Activated naive CD8-positive, alpha-beta T cell (primary cell): Measurements from ENCODE around the gene NPTX1.

Experiments
- H3K27ac Mint-ChIP-seq: one replicate; pipeline ENCODE4 v1.8.0; 2021; ENCODE audit warnings: mixed read lengths
- H3K27me3 Mint-ChIP-seq: one replicate; pipeline ENCODE4 v1.8.0; 2021; ENCODE audit warnings: mixed read lengths
- H3K36me3 Mint-ChIP-seq: one replicate; pipeline ENCODE4 v1.8.0; 2021; ENCODE audit warnings: mixed read lengths
- H3K4me1 Mint-ChIP-seq: one replicate; pipeline ENCODE4 v1.8.0; 2021; ENCODE audit warnings: low read depth, mixed read lengths
- H3K4me3 Mint-ChIP-seq: one replicate; pipeline ENCODE4 v1.8.0; 2021; ENCODE audit warnings: mild to moderate bottlenecking, mixed read lengths
- H3K9me3 Mint-ChIP-seq: one replicate; pipeline ENCODE4 v1.8.0; 2021; ENCODE audit warnings: low read depth, mixed read lengths

NPTX1 gene

GRCh38 chr17:80426671-80427326 lies 49.6 kb downstream of the NPTX1 start:
- Mint-ChIP-seq H3K9me3 (no peaks in the 10 kb centered on the region), H3K27ac (no peak overlapping the region), H3K4me1 (peaks cover 6% of the 10 kb centered on the region), H3K36me3 (no peaks in the 10 kb centered on the region), H3K4me3 (no peak overlapping the region), H3K27me3 (no peaks in the 10 kb centered on the region)

DNA sequence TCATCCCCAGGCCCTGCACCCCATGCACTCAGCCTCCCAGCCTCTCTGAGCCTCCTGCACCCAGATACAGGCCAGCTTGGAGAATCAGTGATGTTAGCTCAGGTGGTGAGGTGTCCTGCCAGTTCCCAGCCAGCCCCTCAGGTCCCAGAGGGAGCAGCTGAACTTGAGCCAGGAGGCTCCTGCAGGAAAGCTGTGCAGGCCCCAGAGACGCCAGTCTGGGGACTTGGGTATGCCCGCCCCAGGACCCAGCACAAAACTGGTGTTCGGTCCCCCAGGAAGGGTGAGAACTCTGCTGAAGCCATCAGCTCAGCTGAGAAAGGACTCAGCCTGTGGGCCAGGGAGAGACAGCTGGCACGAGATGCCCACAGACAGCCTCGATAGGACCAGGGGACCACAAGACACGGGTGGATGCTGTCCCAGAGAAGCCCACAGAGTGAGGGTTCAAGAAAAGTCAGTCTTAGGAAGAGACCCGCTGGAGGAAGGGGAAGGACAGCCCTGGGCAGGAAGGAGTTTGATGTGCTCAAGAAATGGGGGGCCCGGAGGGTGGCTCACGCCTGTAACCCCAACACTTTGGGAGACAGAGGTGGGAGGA lies 50.5 kb downstream of the NPTX1 start:
- Mint-ChIP-seq H3K27me3 (no peaks in the 10 kb centered on the region), H3K36me3 (no peaks in the 10 kb centered on the region), H3K4me3 (no peak overlapping the region), H3K27ac (no peak overlapping the region), H3K9me3 (no peaks in the 10 kb centered on the region), H3K4me1 (peaks cover 6% of the 10 kb centered on the region)

- no peak overlapping the region for H3K4me3 Mint-ChIP-seq
- no peaks in the 10 kb centered on the region for H3K27me3 Mint-ChIP-seq
- no peak overlapping the region for H3K27ac Mint-ChIP-seq
- H3K36me3 Mint-ChIP-seq: no peaks in the 10 kb centered on the region
- peaks cover 6% of the 10 kb centered on the region for H3K4me1 Mint-ChIP-seq
- H3K9me3 Mint-ChIP-seq: no peaks in the 10 kb centered on the region
These were observed 51.3 kb downstream of the NPTX1 start for GRCh38 chr17:80424878-80425765.

DNA sequence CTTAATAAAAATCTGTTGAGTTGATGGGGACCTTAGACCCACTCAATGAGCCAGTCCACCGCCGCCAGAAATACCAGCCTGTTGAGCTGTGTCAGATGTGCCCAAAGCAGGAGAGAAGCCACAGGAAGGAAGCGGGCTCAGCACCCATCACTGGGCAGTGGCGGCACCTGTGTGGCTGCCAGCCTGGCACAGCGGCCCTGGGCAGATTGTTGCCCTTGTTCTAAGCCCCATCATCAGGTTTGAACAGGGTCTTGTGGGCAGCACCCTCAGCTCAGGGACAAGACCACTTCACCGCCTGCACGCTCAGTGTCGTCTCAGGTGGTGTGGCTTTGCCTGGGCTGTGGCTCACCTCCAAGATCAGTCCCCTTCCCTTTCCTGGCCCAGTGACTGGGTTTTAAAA lies 52.1 kb downstream of the NPTX1 start:
- H3K27ac Mint-ChIP-seq: no peak overlapping the region
- H3K4me3 Mint-ChIP-seq: no peak overlapping the region
- peaks cover 2% of the 10 kb centered on the region for H3K36me3 Mint-ChIP-seq
- no peaks in the 10 kb centered on the region for H3K27me3 Mint-ChIP-seq
- no peaks in the 10 kb centered on the region for H3K9me3 Mint-ChIP-seq
- peaks cover 6% of the 10 kb centered on the region for H3K4me1 Mint-ChIP-seq

DNA sequence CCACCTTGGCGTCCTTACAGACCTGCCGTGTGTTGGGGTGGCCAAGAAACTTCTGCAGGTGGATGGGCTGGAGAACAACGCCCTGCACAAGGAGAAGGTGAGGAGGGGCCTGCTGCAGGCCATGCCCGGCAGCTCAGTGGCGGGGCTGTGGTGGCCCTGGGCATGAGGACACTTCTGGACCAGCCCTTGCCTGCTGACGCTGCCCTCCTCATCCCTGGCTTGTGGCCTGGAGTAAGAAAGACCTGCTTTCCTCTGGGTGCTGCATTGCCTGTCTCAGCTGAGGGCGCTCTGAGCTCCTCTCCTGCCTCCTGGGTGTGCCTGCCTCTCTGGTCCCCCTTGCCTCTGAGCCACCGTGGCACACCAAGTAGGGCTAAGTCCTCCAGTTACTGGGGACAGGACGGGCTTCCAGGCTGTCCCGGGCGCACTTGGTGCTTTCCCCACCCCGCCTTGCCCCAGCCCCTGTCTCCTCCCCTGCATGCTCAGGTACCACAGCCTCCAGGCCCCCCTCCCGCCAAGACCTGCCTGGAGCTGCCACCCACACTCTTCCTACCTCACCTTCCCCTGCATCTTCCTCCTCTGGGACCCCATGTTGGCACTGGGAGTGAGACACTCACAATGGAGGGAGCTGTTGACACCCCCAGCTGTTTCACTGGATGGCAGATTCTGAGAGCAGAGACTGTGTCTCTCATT lies 52.7 kb downstream of the NPTX1 start:
- H3K27ac Mint-ChIP-seq: no peak overlapping the region
- peaks cover 2% of the 10 kb centered on the region for H3K36me3 Mint-ChIP-seq
- no peak overlapping the region for H3K4me3 Mint-ChIP-seq
- H3K4me1 Mint-ChIP-seq: peaks cover 6% of the 10 kb centered on the region
- H3K9me3 Mint-ChIP-seq: no peaks in the 10 kb centered on the region
- no peaks in the 10 kb centered on the region for H3K27me3 Mint-ChIP-seq

GRCh38 chr17:80422981-80423380 lies 53.4 kb downstream of the NPTX1 start:
- Mint-ChIP-seq H3K4me1 (peaks cover 6% of the 10 kb centered on the region), H3K4me3 (no peak overlapping the region), H3K9me3 (no peaks in the 10 kb centered on the region), H3K27me3 (no peaks in the 10 kb centered on the region), H3K27ac (no peak overlapping the region), H3K36me3 (peaks cover 2% of the 10 kb centered on the region)

DNA sequence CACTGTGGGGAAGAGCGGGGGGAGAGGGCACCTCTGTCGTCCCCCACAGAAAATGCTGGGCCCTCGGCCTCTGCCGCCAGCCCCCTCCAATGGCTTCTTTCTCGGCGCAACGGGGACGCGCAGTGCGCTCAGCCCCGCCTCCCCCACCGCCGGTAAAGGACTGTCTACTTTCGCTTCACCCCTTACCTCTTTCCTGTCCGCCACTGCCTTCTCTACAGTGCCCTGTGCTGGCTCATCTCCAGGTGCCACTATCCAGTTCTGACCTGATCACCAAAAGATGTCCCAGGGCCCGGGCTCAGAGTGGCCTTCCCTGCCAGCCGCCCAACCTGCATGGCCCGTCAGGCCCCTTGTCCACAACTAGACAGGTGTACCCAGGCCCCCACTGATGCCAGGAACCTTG lies 54.1 kb downstream of the NPTX1 start:
- no peaks in the 10 kb centered on the region for H3K9me3 Mint-ChIP-seq
- peaks cover 7% of the 10 kb centered on the region for H3K4me1 Mint-ChIP-seq

DNA sequence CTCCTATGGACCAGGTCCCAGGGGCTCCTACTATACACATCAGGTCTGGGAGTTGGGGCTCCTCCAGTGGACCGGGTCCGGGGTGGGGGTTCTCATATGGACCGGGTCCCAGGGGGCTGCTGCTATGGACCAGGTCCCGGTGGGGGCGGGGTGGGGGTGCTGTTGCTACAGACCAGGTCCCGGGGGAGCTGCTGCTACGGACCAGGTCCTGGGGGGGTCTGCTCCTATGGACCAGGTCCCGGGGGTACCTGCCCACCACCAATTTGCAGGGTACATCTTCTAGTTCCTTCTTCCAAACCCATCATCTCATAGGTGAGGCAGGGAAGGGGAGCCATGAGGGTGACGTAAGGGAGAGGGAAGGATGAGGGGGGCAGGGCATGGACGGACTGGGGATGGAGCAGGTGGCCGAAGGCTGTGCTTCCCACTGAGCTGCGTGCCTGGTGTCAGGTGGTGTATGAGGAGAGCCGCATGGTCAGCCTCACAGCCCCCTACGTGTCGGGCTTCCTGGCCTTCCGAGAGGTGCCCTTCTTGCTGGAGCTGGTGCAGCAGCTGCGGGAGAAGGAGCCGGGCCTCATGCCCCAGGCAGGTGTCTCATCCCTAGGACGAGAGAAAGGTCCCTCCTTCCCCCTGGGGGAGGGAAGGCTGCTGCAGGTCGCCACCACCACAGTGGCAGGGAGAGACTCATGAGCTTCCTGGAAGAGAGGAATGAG lies 54.9 kb downstream of the NPTX1 start:
- no peak overlapping the region for H3K27ac Mint-ChIP-seq
- H3K27me3 Mint-ChIP-seq: no peaks in the 10 kb centered on the region
- H3K4me1 Mint-ChIP-seq: peaks cover 10% of the 10 kb centered on the region
- no peaks in the 10 kb centered on the region for H3K9me3 Mint-ChIP-seq
- peaks cover 2% of the 10 kb centered on the region for H3K36me3 Mint-ChIP-seq
- no peak overlapping the region for H3K4me3 Mint-ChIP-seq

More for the DNA sequence above, 54.1 kb downstream of the NPTX1 start:
- H3K4me3 Mint-ChIP-seq: no peak overlapping the region
- peaks cover 2% of the 10 kb centered on the region for H3K36me3 Mint-ChIP-seq
- no peaks in the 10 kb centered on the region for H3K27me3 Mint-ChIP-seq
- no peak overlapping the region for H3K27ac Mint-ChIP-seq

- Mint-ChIP-seq H3K27ac (no peak overlapping the region), H3K9me3 (no peaks in the 10 kb centered on the region), H3K36me3 (peaks cover 2% of the 10 kb centered on the region), H3K4me1 (peaks cover 20% of the 10 kb centered on the region), H3K4me3 (no peak overlapping the region), H3K27me3 (no peaks in the 10 kb centered on the region)
These were observed 57.2 kb downstream of the NPTX1 start for GRCh38 chr17:80419255-80419654.

- H3K4me3 Mint-ChIP-seq: no peak overlapping the region
- H3K4me1 Mint-ChIP-seq: peaks cover 21% of the 10 kb centered on the region
- no peaks in the 10 kb centered on the region for H3K9me3 Mint-ChIP-seq
- peaks cover 4% of the 10 kb centered on the region for H3K27me3 Mint-ChIP-seq
- H3K36me3 Mint-ChIP-seq: peaks cover 2% of the 10 kb centered on the region
- H3K27ac Mint-ChIP-seq: no peak overlapping the region
These were observed 57.8 kb downstream of the NPTX1 start for GRCh38 chr17:80418589-80418988.
